Nucleus accumbens (tissue), 56 donors: ENCODE measurements around the gene NOTO.
A peak's percentile ranks its signal among the peaks of the same experiment; 100 is the strongest.

ENCODE experiments used
- DNase-seq, 56 donors: peaks; one replicate each; lab custom pipeline; 2025; lab: John Stamatoyannopoulos, UW

NOTO gene

GRCh38 chr2:73255907-73256617 lies 53.7 kb downstream of the NOTO start:
- DNase-seq: no peak

- no peak for DNase-seq
Measured at GRCh38 chr2:73256618-73256922, 54.2 kb downstream of the NOTO start.

- no peak for DNase-seq
Measured at GRCh38 chr2:73257021-73257420, 54.6 kb downstream of the NOTO start.

GRCh38 chr2:73257425-73258125 lies 55.2 kb downstream of the NOTO start:
- DNase-seq: no peak

- no peak for DNase-seq
Measured at GRCh38 chr2:73258186-73258912, 56.0 kb downstream of the NOTO start.

- DNase-seq: no peak
Measured at GRCh38 chr2:73258913-73259215, 56.5 kb downstream of the NOTO start.

- DNase-seq: no peak
Measured at GRCh38 chr2:73259276-73259675, 56.9 kb downstream of the NOTO start.

GRCh38 chr2:73259704-73260337 lies 57.4 kb downstream of the NOTO start:
- DNase-seq: no peak

- peak in 16 of 56 donors; percentile 8 to 57 (median 22) for DNase-seq
Measured at GRCh38 chr2:73260338-73260984, 58.1 kb downstream of the NOTO start.
